Hepatocyte (in vitro differentiated cells): Measurements from ENCODE around the gene FGF1. TPM values are rescaled to one million over a fixed set of nuclear protein-coding genes. Genes with fewer than 3 reads are reported as not detected.

ENCODE experiments used
- DNase-seq: peaks from one replicate; pipeline ENCODE4 v3.0.0-alpha.2; 2016; ENCODE audit warnings: low spot score
- H2AFZ ChIP-seq: fragments of 200-600 bp; sonication (generic); 2 replicates; pipeline ENCODE4 v1.6.0; 2016; ENCODE audit warnings: antibody characterized with exemption, mild to moderate bottlenecking
- H3K27ac ChIP-seq: fragments of 200-600 bp; sonication (generic); 2 replicates; pipeline ENCODE4 v1.5.1; 2016; ENCODE audit warnings: mild to moderate bottlenecking
- H3K27me3 ChIP-seq: fragments of 200-600 bp; sonication (generic); 2 replicates; pipeline ENCODE4 v1.6.1; 2016
- H3K36me3 ChIP-seq: fragments of 200-600 bp; sonication (generic); replicated peaks from 2 replicates; pipeline ENCODE4 v1.5.1; 2016; ENCODE audit warnings: low read depth; ENCODE audit not compliant: insufficient read depth
- H3K4me1 ChIP-seq: fragments of 200-600 bp; sonication (generic); 2 replicates; pipeline ENCODE4 v1.5.1; 2016; ENCODE audit warnings: mild to moderate bottlenecking, moderate library complexity; ENCODE audit not compliant: insufficient read depth
- H3K4me2 ChIP-seq: fragments of 200-600 bp; sonication (generic); 2 replicates; pipeline ENCODE4 v1.6.0; 2016
- H3K4me3 ChIP-seq: fragments of 200-600 bp; sonication (generic); 2 replicates; pipeline ENCODE4 v1.5.1; 2016; ENCODE audit warnings: mild to moderate bottlenecking
- H3K79me2 ChIP-seq: fragments of 200-600 bp; sonication (generic); 2 replicates; pipeline ENCODE4 v1.6.0; 2017; ENCODE audit warnings: mild to moderate bottlenecking
- H3K9me2 ChIP-seq: fragments of 200-600 bp; sonication (generic); replicated peaks from 2 replicates; pipeline ENCODE4 v1.6.0; 2017; ENCODE audit warnings: mild to moderate bottlenecking; ENCODE audit not compliant: insufficient read depth
- H3K9me3 ChIP-seq: fragments of 200-600 bp; sonication (generic); 2 replicates; pipeline ENCODE4 v1.5.1; 2016; ENCODE audit warnings: low read depth, mild to moderate bottlenecking
- H4K20me1 ChIP-seq: fragments of 200-600 bp; sonication (generic); 2 replicates; pipeline ENCODE4 v1.6.0; 2016; ENCODE audit warnings: mild to moderate bottlenecking; ENCODE audit not compliant: insufficient read depth, poor library complexity, severe bottlenecking
- CTCF ChIP-seq: fragments of 200-600 bp; sonication (generic); IDR thresholded peaks from 2 replicates; pipeline ENCODE4 v1.5.1; 2016; ENCODE audit warnings: antibody characterized with exemption, mild to moderate bottlenecking; ENCODE audit not compliant: poor library complexity
- EZH2 ChIP-seq: fragments of 200-600 bp; sonication (generic); IDR thresholded peaks from 2 replicates; pipeline ENCODE4 v1.6.1; 2016; ENCODE audit warnings: antibody characterized with exemption, mild to moderate bottlenecking, borderline replicate concordance
- EZH2phosphoT487 ChIP-seq: fragments of 200-600 bp; sonication (generic); IDR thresholded peaks from one replicate; pipeline ENCODE4 v1.6.1; 2018; ENCODE audit warnings: antibody characterized with exemption, mild to moderate bottlenecking, low read depth, moderate library complexity; ENCODE audit not compliant: unreplicated experiment, severe bottlenecking
- WGBS: methylation state at CpG from one replicate; pipeline ENCODE4 v1.1.6; 2016; ENCODE audit warnings: low lambda C conversion rate; ENCODE audit errors: missing lambda C conversion rate; 5-methylcytosine and 5-hydroxymethylcytosine counted together
- polyA plus RNA-seq: library from polyadenylated mRNA; unstranded; fragments of >200 nt; fragmentation: Nextera tagmentation; extraction: Ambion mirVana; gene quantifications from 2 replicates; pipeline ENCODE4 v1.2.1, GENCODE V29; 2016
- total RNA-seq: library from RNA; depleted of rRNA; stranded (reverse); fragments of >200 nt; gene quantifications from 2 replicates; pipeline ENCODE4 v1.2.3, GENCODE V29; 2014

Gene FGF1
- total and polyA plus RNA-seq, 2 experiments from 2014 or later: 0.23 to 0.27 TPM

GRCh38 chr5:142725231-142726187 lies 39.6 kb upstream of the FGF1 start:
- no peak for DNase-seq
- no peak overlapping the region for H3K4me3 ChIP-seq
- H3K27ac ChIP-seq: no peak overlapping the region
- H2AFZ ChIP-seq: no peak overlapping the region
- peaks cover 3% of the 10 kb centered on the region for H3K4me1 ChIP-seq
- no peaks in the 10 kb centered on the region for H3K27me3 ChIP-seq
- H4K20me1 ChIP-seq: no peaks in the 10 kb centered on the region
- H3K36me3 ChIP-seq: no peaks in the 10 kb centered on the region
- no peak for TF ChIP-seq EZH2phosphoT487
- TF ChIP-seq CTCF: no peak
- TF ChIP-seq EZH2: no peak
- H3K9me3 ChIP-seq: no peaks in the 10 kb centered on the region
- no peaks in the 10 kb centered on the region for H3K9me2 ChIP-seq
- H3K4me2 ChIP-seq: no peak overlapping the region
- H3K79me2 ChIP-seq: no peaks in the 10 kb centered on the region
- 86% methylated on average over 4 of the region's 4 CpGs for WGBS

- Histone ChIP-seq H3K9me2 (no peaks in the 10 kb centered on the region), H3K79me2 (no peaks in the 10 kb centered on the region), H3K36me3 (no peaks in the 10 kb centered on the region), H3K4me3 (no peak overlapping the region), H3K9me3 (no peaks in the 10 kb centered on the region), H3K27me3 (no peaks in the 10 kb centered on the region), H4K20me1 (no peaks in the 10 kb centered on the region), H3K4me2 (no peak overlapping the region), H3K4me1 (peaks cover 10% of the 10 kb centered on the region), H3K27ac (no peak overlapping the region), H2AFZ (no peak overlapping the region)
- 97% methylated on average over 9 of the region's 9 CpGs for WGBS
- TF ChIP-seq EZH2 (no peak), EZH2phosphoT487 (no peak), CTCF (no peak)
- DNase-seq: no peak
Measured at GRCh38 chr5:142724821-142725220, 38.9 kb upstream of the FGF1 start.

- WGBS: 90% methylated on average over 4 of the region's 4 CpGs
- H3K36me3 ChIP-seq: no peaks in the 10 kb centered on the region
- TF ChIP-seq EZH2phosphoT487 (no peak), EZH2 (no peak), CTCF (no peak)
- no peak overlapping the region for H3K4me3 ChIP-seq
- H3K27ac ChIP-seq: no peak overlapping the region
- H3K79me2 ChIP-seq: no peaks in the 10 kb centered on the region
- DNase-seq: no peak
- H3K27me3 ChIP-seq: peaks cover 3% of the 10 kb centered on the region
- no peak overlapping the region for H3K4me2 ChIP-seq
- H4K20me1 ChIP-seq: no peaks in the 10 kb centered on the region
- no peaks in the 10 kb centered on the region for H3K9me2 ChIP-seq
- H2AFZ ChIP-seq: no peak overlapping the region
- no peaks in the 10 kb centered on the region for H3K9me3 ChIP-seq
- peaks cover 10% of the 10 kb centered on the region for H3K4me1 ChIP-seq
Measured at GRCh38 chr5:142722896-142723295, 37.0 kb upstream of the FGF1 start.
